ENCODE data around the gene CSTPP1. TPM values are rescaled to one million over a fixed set of nuclear protein-coding genes. Genes with fewer than 3 reads are reported as not detected.

The CSTPP1 gene
- total RNA-seq, 3 donors from 2014 or later (not counting 1 experiment from before 2014, with no cell fraction given): 16.2 to 17.8 (median 16.9) TPM

DNA sequence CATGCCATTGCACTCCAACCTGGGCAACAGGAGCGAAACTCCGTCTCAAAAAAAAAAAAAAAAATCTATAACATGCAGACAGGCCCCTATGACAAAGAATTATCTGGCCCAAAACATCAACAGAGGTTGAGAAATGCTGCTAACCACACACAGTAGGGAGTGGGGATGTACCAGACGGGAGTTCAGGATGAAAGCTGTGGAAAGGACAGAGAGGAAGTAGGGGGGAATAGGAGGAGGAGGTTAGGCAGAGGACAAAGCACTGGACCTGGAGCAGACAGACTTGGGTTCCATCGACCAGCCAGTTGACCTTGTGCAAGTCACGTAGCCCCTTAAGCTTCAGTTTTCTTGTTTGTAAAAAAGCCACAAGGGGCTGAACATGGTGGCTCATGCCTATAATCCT lies 30.8 kb upstream of the CSTPP1 start:
- Histone ChIP-seq H3K4me1 (ENCODE audit: control insufficient read depth, insufficient read depth, low read length) (no peaks in the 10 kb centered on the region), H3K27me3 (ENCODE audit: control insufficient read depth, insufficient read depth, low read length) (no peaks in the 10 kb centered on the region)
- H3K27me3 Mint-ChIP-seq (ENCODE audit: low read depth in 2 of 2): peaks cover 12 to 14% of the 10 kb centered on the region in 2 donors

GRCh38 chr11:46906609-46907041 lies 29.9 kb upstream of the CSTPP1 start:
- Mint-ChIP-seq H3K9me3 (no peaks in the 10 kb centered on the region), H3K4me1 (no peaks in the 10 kb centered on the region), H3K27ac (no peak overlapping the region), H3K36me3 (no peaks in the 10 kb centered on the region), H3K4me3 (no peak overlapping the region), H3K27me3 (ENCODE audit: low read depth in 2 of 2) (peaks cover 16 to 21% of the 10 kb centered on the region in 2 donors)
- Histone ChIP-seq H3K9me3 (ENCODE audit: control insufficient read depth, insufficient read depth, low read length) (no peaks in the 10 kb centered on the region), H3K4me1 (ENCODE audit: control insufficient read depth, insufficient read depth, low read length) (no peaks in the 10 kb centered on the region), H3K36me3 (ENCODE audit: control insufficient read depth, insufficient read depth, low read length) (no peaks in the 10 kb centered on the region), H3K4me3 (ENCODE audit: low read length) (no peak overlapping the region), H3K27me3 (ENCODE audit: control insufficient read depth, insufficient read depth, low read length) (no peaks in the 10 kb centered on the region), H3K27ac (ENCODE audit: low read length) (no peak overlapping the region)
- ATAC-seq: no peak
- WGBS (ENCODE audit: insufficient coverage): 39% methylated on average over 13 of the region's 13 CpGs
- TF ChIP-seq CTCF (IDR thresholded peaks at IDR 0.05): no peak
- intact Hi-C loops (cut with micrococcal nuclease): no loop called here
- DNase-seq: no peak

More for the DNA sequence above, 30.8 kb upstream of the CSTPP1 start:
- H3K9me3 Mint-ChIP-seq: no peaks in the 10 kb centered on the region
- no peak for DNase-seq
- H3K4me1 Mint-ChIP-seq: no peaks in the 10 kb centered on the region
- H3K36me3 Mint-ChIP-seq: no peaks in the 10 kb centered on the region
- intact Hi-C loops (cut with micrococcal nuclease): no loop called here
- no peak overlapping the region for H3K27ac ChIP-seq (ENCODE audit: low read length)
- no peak for ATAC-seq
- no peaks in the 10 kb centered on the region for H3K36me3 ChIP-seq (ENCODE audit: control insufficient read depth, insufficient read depth, low read length)
- 97% methylated on average over 4 of the region's 5 CpGs for WGBS (ENCODE audit: insufficient coverage)
- H3K27ac Mint-ChIP-seq: no peak overlapping the region
- no peak overlapping the region for H3K4me3 Mint-ChIP-seq
- no peak for TF ChIP-seq CTCF (IDR thresholded peaks at IDR 0.05)
- H3K4me3 ChIP-seq (ENCODE audit: low read length): no peak overlapping the region
- H3K9me3 ChIP-seq (ENCODE audit: control insufficient read depth, insufficient read depth, low read length): no peaks in the 10 kb centered on the region

DNA sequence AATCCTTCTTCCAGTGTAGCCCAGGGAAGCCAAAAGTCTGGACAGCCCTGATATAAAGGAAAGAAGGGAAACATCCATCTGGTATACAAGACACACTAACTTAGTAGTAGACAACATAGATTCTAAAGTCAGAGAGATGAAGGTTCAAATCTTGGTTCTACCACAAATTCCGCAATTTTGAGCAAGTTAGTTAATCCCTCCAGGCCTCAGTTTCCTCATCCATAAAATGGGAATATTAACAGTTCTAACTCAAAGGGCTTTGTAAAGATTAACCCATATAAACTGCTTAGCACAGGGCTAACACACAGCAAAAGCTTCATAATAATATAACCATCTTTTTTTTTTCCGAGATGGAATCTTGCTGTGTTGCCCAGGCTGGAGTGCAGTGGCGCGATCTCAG lies 29.0 kb upstream of the CSTPP1 start:
- intact Hi-C loops (cut with micrococcal nuclease): no loop called here
- no peak overlapping the region for H3K4me3 ChIP-seq (ENCODE audit: low read length)
- no peaks in the 10 kb centered on the region for H3K9me3 ChIP-seq (ENCODE audit: control insufficient read depth, insufficient read depth, low read length)
- Mint-ChIP-seq H3K27ac (no peak overlapping the region), H3K4me3 (no peak overlapping the region), H3K9me3 (no peaks in the 10 kb centered on the region), H3K4me1 (no peaks in the 10 kb centered on the region), H3K27me3 (ENCODE audit: low read depth in 2 of 2) (peaks cover 20 to 23% of the 10 kb centered on the region in 2 donors), H3K36me3 (no peaks in the 10 kb centered on the region)
- TF ChIP-seq CTCF (IDR thresholded peaks at IDR 0.05): no peak
- whole genome bisulfite sequencing (ENCODE audit: insufficient coverage): 95% methylated on average over 4 of the region's 4 CpGs
- no peak for DNase-seq
- no peak for ATAC-seq
- no peaks in the 10 kb centered on the region for H3K4me1 ChIP-seq (ENCODE audit: control insufficient read depth, insufficient read depth, low read length)
- H3K27ac ChIP-seq (ENCODE audit: low read length): no peak overlapping the region
- H3K36me3 ChIP-seq (ENCODE audit: control insufficient read depth, insufficient read depth, low read length): no peaks in the 10 kb centered on the region
- H3K27me3 ChIP-seq (ENCODE audit: control insufficient read depth, insufficient read depth, low read length): peaks cover 2% of the 10 kb centered on the region

GRCh38 chr11:46912526-46913150 lies 23.9 kb upstream of the CSTPP1 start:
- Mint-ChIP-seq H3K9me3 (no peaks in the 10 kb centered on the region), H3K4me1 (peaks cover 11% of the 10 kb centered on the region in 2 donors), H3K27me3 (ENCODE audit: low read depth in 2 of 2) (peaks cover 40 to 66% of the 10 kb centered on the region in 2 donors), H3K36me3 (no peaks in the 10 kb centered on the region), H3K27ac (no peak overlapping the region), H3K4me3 (no peak overlapping the region)
- no peak for ATAC-seq
- Histone ChIP-seq H3K27me3 (ENCODE audit: control insufficient read depth, insufficient read depth, low read length) (peaks cover 22% of the 10 kb centered on the region), H3K4me1 (ENCODE audit: control insufficient read depth, insufficient read depth, low read length) (peaks cover 13% of the 10 kb centered on the region), H3K9me3 (ENCODE audit: control insufficient read depth, insufficient read depth, low read length) (no peaks in the 10 kb centered on the region), H3K36me3 (ENCODE audit: control insufficient read depth, insufficient read depth, low read length) (no peaks in the 10 kb centered on the region), H3K27ac (ENCODE audit: low read length) (no peak overlapping the region), H3K4me3 (ENCODE audit: low read length) (no peak overlapping the region)
- no peak for DNase-seq
- WGBS (ENCODE audit: insufficient coverage): 48% methylated on average over 13 of the region's 13 CpGs
- TF ChIP-seq CTCF (IDR thresholded peaks at IDR 0.05): no peak
- intact Hi-C loops (cut with micrococcal nuclease): no loop called here
